CD14-positive monocyte (primary cell): ENCODE measurements around the gene FEZ2. TPM values are rescaled to one million over a fixed set of nuclear protein-coding genes. Genes with fewer than 3 reads are reported as not detected.

Source experiments
- DNase-seq, 3 donors: peaks; one replicate each; pipeline ENCODE4 v3.0.0-alpha.2; 2011 to 2022
- H2AFZ ChIP-seq: 2 replicates; pipeline ENCODE4 v1.6.0; 2012; ENCODE audit warnings: mild to moderate bottlenecking, low read depth, low read length, inconsistent platforms; ENCODE audit not compliant: insufficient read depth, poor library complexity, severe bottlenecking
- H3K27ac ChIP-seq, 2 donors: 1 replicate in 1 of 2; 2 replicates in 1 of 2; pipeline ENCODE4 v1.5.1; 2012 to 2013; ENCODE audit warnings: low read length in 2 of 2, control low read depth in 1 of 2, inconsistent platforms in 1 of 2, low read depth in 1 of 2, mild to moderate bottlenecking in 1 of 2
- H3K27me3 ChIP-seq, 2 donors: one replicate each; pipeline versions ENCODE4 v1.6.0 to v1.6.1; 2011 to 2013; ENCODE audit warnings: low read length in 2 of 2; ENCODE audit not compliant: control insufficient read depth in 2 of 2, insufficient read depth in 2 of 2
- H3K36me3 ChIP-seq, 2 donors: replicated peaks in 1 of 2; 1 replicate in 1 of 2; 2 replicates in 1 of 2; pipeline versions ENCODE4 v1.5.1 to v1.6.1; 2012 to 2013; ENCODE audit warnings: low read length in 2 of 2, control low read depth in 1 of 2, inconsistent platforms in 1 of 2, mild to moderate bottlenecking in 1 of 2; ENCODE audit not compliant: insufficient read depth in 2 of 2, control insufficient read depth in 1 of 2
- H3K4me1 ChIP-seq, 2 donors: 1 replicate in 1 of 2; 2 replicates in 1 of 2; pipeline versions ENCODE4 v1.5.1 to v1.6.1; 2012 to 2013; ENCODE audit warnings: low read length in 2 of 2, control low read depth in 1 of 2, inconsistent platforms in 1 of 2, mild to moderate bottlenecking in 1 of 2, moderate library complexity in 1 of 2; ENCODE audit not compliant: insufficient read depth in 2 of 2, control insufficient read depth in 1 of 2
- H3K4me2 ChIP-seq: replicated peaks from 2 replicates; pipeline ENCODE3; 2012; ENCODE audit warnings: low read length, moderate library complexity, mild to moderate bottlenecking; ENCODE audit not compliant: poor library complexity, severe bottlenecking; ENCODE audit errors: extremely low read depth
- H3K4me3 ChIP-seq, 3 experiments: fragments of 200-600 bp in 1 of 3; sonication (generic) in 1 of 3; replicated peaks in 1 of 3; 1 replicate in 2 of 3; 2 replicates in 1 of 3; pipeline ENCODE4 v1.5.1; 2011 to 2013; ENCODE audit warnings: low read length in 3 of 3, mild to moderate bottlenecking in 3 of 3, control low read depth in 2 of 3, low read depth in 2 of 3, inconsistent platforms in 1 of 3, moderate library complexity in 1 of 3
- H3K79me2 ChIP-seq: 2 replicates; pipeline ENCODE4 v1.6.0; 2012; ENCODE audit warnings: mild to moderate bottlenecking, control low read depth, inconsistent platforms, low read length, moderate library complexity; ENCODE audit not compliant: insufficient read depth
- H3K9ac ChIP-seq: 2 replicates; pipeline ENCODE4 v1.6.0; 2017; ENCODE audit warnings: low read length, mild to moderate bottlenecking; ENCODE audit not compliant: insufficient read depth, poor library complexity, severe bottlenecking
- H3K9me3 ChIP-seq, 2 donors: replicated peaks in 1 of 2; 1 replicate in 1 of 2; 2 replicates in 1 of 2; pipeline versions ENCODE4 v1.5.1 to v1.6.1; 2012 to 2013; ENCODE audit warnings: low read length in 2 of 2, control low read depth in 1 of 2; ENCODE audit not compliant: control insufficient read depth in 1 of 2, insufficient read depth in 1 of 2
- H4K20me1 ChIP-seq: 2 replicates; pipeline ENCODE4 v1.6.0; 2012; ENCODE audit warnings: mild to moderate bottlenecking, low read length, control low read depth, moderate library complexity; ENCODE audit not compliant: insufficient read depth
- H3K27ac Mint-ChIP-seq, 7 donors: one replicate each; pipeline ENCODE4 v1.8.0; 2020; ENCODE audit warnings: mild to moderate bottlenecking in 7 of 7, mixed read lengths in 7 of 7, moderate library complexity in 6 of 7, inconsistent platforms in 2 of 7
- H3K27me3 Mint-ChIP-seq, 3 donors: one replicate each; pipeline ENCODE4 v1.8.0; 2021 to 2022; ENCODE audit warnings: low read depth in 3 of 3, mild to moderate bottlenecking in 3 of 3, mixed read lengths in 3 of 3, moderate library complexity in 3 of 3, inconsistent platforms in 1 of 3
- H3K36me3 Mint-ChIP-seq, 2 donors: one replicate each; pipeline ENCODE4 v1.8.0; 2020; ENCODE audit warnings: mixed read lengths in 2 of 2, inconsistent platforms in 1 of 2, mild to moderate bottlenecking in 1 of 2
- H3K4me1 Mint-ChIP-seq: one replicate; pipeline ENCODE4 v1.8.0; 2020; ENCODE audit warnings: mild to moderate bottlenecking, mixed read lengths
- H3K4me3 Mint-ChIP-seq, 2 donors: one replicate each; pipeline ENCODE4 v1.8.0; 2020; ENCODE audit warnings: mild to moderate bottlenecking in 2 of 2, mixed read lengths in 2 of 2, moderate library complexity in 1 of 2
- H3K9me3 Mint-ChIP-seq, 7 donors: one replicate each; pipeline ENCODE4 v1.8.0; 2020 to 2022; ENCODE audit warnings: mixed read lengths in 7 of 7, mild to moderate bottlenecking in 6 of 7, moderate library complexity in 6 of 7, inconsistent platforms in 2 of 7
- CTCF ChIP-seq: fragments of 200-600 bp; IDR thresholded peaks from one replicate; pipeline ENCODE4 v1.8.0; 2022; ENCODE audit warnings: antibody characterized with exemption, mild to moderate bottlenecking
- WGBS: methylation state at CpG from one replicate; pipeline ENCODE4 v1.1.5; 2013; ENCODE audit warnings: missing lambda C conversion rate; ENCODE audit not compliant: insufficient coverage; 5-methylcytosine and 5-hydroxymethylcytosine counted together
- intact Hi-C, 2 donors: fragments of 100-400 bp; cut with micrococcal nuclease; formaldehyde crosslinking; loops; one replicate each; pipeline versions ENCODE4 v1.15.0 to v1.15.1; 2023
- polyA plus RNA-seq, 3 donors: library from polyadenylated mRNA; depleted of rRNA in 1 of 3; unstranded in 2 of 3; stranded (reverse) in 1 of 3; fragments of 300-500 nt in 2 of 3; fragments of >200 nt in 1 of 3; fragmentation: Illumina TruSeq in 2 of 3; gene quantifications; 1 replicate in 2 of 3; 2 replicates in 1 of 3; pipeline ENCODE4 v1.2.3, GENCODE V29; 2012 to 2021

FEZ2 gene
- polyA plus RNA-seq, 3 donors = 6.9 to 15.6 (median 8.7) TPM

GRCh38 chr2:36569267-36569856 lies 28.6 kb downstream of the FEZ2 start:
- no peaks in the 10 kb centered on the region for H3K9me3 ChIP-seq
- Mint-ChIP-seq H3K4me3 (no peak overlapping the region), H3K27me3 (peaks cover 0 to 2% (median 0%) of the 10 kb centered on the region in 3 donors), H3K27ac (peak overlapping the region in 1 of 7 donors; percentile 11), H3K36me3 (peaks cover 72 to 82% of the 10 kb centered on the region in 2 donors), H3K9me3 (no peaks in the 10 kb centered on the region), H3K4me1 (peaks cover 13% of the 10 kb centered on the region)
- intact Hi-C loops = no loop called here
- no peak for TF ChIP-seq CTCF
- no peak overlapping the region for H3K4me2 ChIP-seq
- no peak overlapping the region for H3K4me3 ChIP-seq
- H2AFZ ChIP-seq = no peak overlapping the region
- H3K9ac ChIP-seq = no peak overlapping the region
- peaks cover 11 to 15% of the 10 kb centered on the region in 2 donors for H3K4me1 ChIP-seq
- H4K20me1 ChIP-seq = peaks cover 27% of the 10 kb centered on the region
- H3K36me3 ChIP-seq = peaks cover 50 to 73% of the 10 kb centered on the region in 2 donors
- 100% methylated on average over 1 of the region's 3 CpGs for WGBS
- H3K27me3 ChIP-seq = no peaks in the 10 kb centered on the region
- peaks cover 11% of the 10 kb centered on the region for H3K79me2 ChIP-seq
- no peak for DNase-seq
- H3K27ac ChIP-seq = no peak overlapping the region

- no peak for TF ChIP-seq CTCF
- H3K36me3 ChIP-seq = peaks cover 45 to 66% of the 10 kb centered on the region in 2 donors
- H2AFZ ChIP-seq = no peak overlapping the region
- H3K79me2 ChIP-seq = peaks cover 13% of the 10 kb centered on the region
- H3K4me3 ChIP-seq = no peak overlapping the region
- peaks cover 0 to 2% (median 0%) of the 10 kb centered on the region in 3 donors for H3K27me3 Mint-ChIP-seq
- H3K9me3 Mint-ChIP-seq = no peaks in the 10 kb centered on the region
- H3K9ac ChIP-seq = no peak overlapping the region
- no peaks in the 10 kb centered on the region for H3K9me3 ChIP-seq
- 100% methylated on average over 1 of the region's 6 CpGs for WGBS
- peaks cover 22% of the 10 kb centered on the region for H4K20me1 ChIP-seq
- H3K27ac ChIP-seq = no peak overlapping the region
- no peaks in the 10 kb centered on the region for H3K27me3 ChIP-seq
- H3K36me3 Mint-ChIP-seq = peaks cover 67 to 76% of the 10 kb centered on the region in 2 donors
- DNase-seq = no peak
- H3K4me3 Mint-ChIP-seq = no peak overlapping the region
- H3K4me1 ChIP-seq = peaks cover 18 to 22% of the 10 kb centered on the region in 2 donors
- intact Hi-C loops = no loop called here
- H3K4me2 ChIP-seq = no peak overlapping the region
- H3K4me1 Mint-ChIP-seq = peaks cover 20% of the 10 kb centered on the region
- H3K27ac Mint-ChIP-seq = no peak overlapping the region
These were observed 29.3 kb downstream of the FEZ2 start for GRCh38 chr2:36568516-36569246.
